Activated T-cell treated with anti-CD3 and anti-CD28 coated beads, Interleukin-2, amount 50 U/mL, for 4 hours (primary cell): ENCODE results near the gene EBF4. TPM values are rescaled to one million over a fixed set of nuclear protein-coding genes. Genes with fewer than 3 reads are reported as not detected.
"Not testable (repeated sequence)": the region's sequence is repeated elsewhere in the genome, so short reads cannot be mapped to it uniquely, and the experiment has no call there.

ENCODE experiments used
- ATAC-seq, 2 donors: fragments of 200-7000 bp; cut with Tn5 transposase; one replicate each; pipeline ENCODE4 v1.10.0; 2021
- DNase-seq: peaks from one replicate; pipeline ENCODE4 v3.0.0-alpha.2; 2020
- H3K27me3 Mint-ChIP-seq: one replicate; pipeline ENCODE4 v1.8.0; 2021; ENCODE audit warnings: low read depth, mixed read lengths
- H3K36me3 Mint-ChIP-seq: one replicate; pipeline ENCODE4 v1.8.0; 2022; ENCODE audit warnings: mixed read lengths; ENCODE audit not compliant: insufficient read depth
- H3K4me1 Mint-ChIP-seq: one replicate; pipeline ENCODE4 v1.8.0; 2021; ENCODE audit warnings: low read depth, mixed read lengths
- H3K4me3 Mint-ChIP-seq: one replicate; pipeline ENCODE4 v1.8.0; 2021; ENCODE audit warnings: mild to moderate bottlenecking, moderate library complexity, mixed read lengths
- H3K9me3 Mint-ChIP-seq: one replicate; pipeline ENCODE4 v1.8.0; 2021; ENCODE audit warnings: mixed read lengths
- total RNA-seq, 3 donors: library from RNA; stranded (reverse); gene quantifications; one replicate each; pipeline ENCODE4 v1.2.1, GENCODE V29; 2021

Gene EBF4
- total RNA-seq, 3 donors from 2014 or later = 0.33 to 1.1 (median 0.76) TPM

- ATAC-seq (no peak), DNase-seq (no peak)
- H3K9me3 Mint-ChIP-seq = no peaks in the 10 kb centered on the region
- H3K4me3 Mint-ChIP-seq = no peak overlapping the region
- H3K4me1 Mint-ChIP-seq = no peaks in the 10 kb centered on the region
- no peaks in the 10 kb centered on the region for H3K36me3 Mint-ChIP-seq
- H3K27me3 Mint-ChIP-seq = peaks cover 19% of the 10 kb centered on the region
Observed at GRCh38 chr20:2759603-2760296, 67.2 kb downstream of the EBF4 start.

- peaks cover 19% of the 10 kb centered on the region for H3K27me3 Mint-ChIP-seq
- no peaks in the 10 kb centered on the region for H3K36me3 Mint-ChIP-seq
- DNase-seq = no peak
- no peak for ATAC-seq
- no peaks in the 10 kb centered on the region for H3K4me1 Mint-ChIP-seq
- no peaks in the 10 kb centered on the region for H3K9me3 Mint-ChIP-seq
- no peak overlapping the region for H3K4me3 Mint-ChIP-seq
Observed at GRCh38 chr20:2760297-2760951, 67.8 kb downstream of the EBF4 start.

DNA sequence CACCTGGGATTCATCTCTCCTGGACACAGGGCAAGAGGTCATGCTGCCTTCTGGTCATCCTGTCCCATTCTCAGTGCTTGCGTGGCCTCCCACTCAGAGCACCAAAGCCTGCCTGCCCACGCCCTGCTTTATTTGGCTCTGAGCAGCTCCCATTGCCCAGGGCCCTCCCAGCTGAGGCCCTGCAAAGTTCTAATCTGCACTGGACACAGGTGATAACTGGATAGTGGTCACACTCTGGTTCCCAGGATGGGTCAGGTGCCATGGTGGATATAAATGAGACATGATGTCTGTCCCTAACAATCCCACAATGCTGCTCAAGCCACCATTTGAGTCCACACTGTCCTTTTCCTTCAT is 68.3 kb downstream of the EBF4 start:
- Mint-ChIP-seq H3K27me3 (peaks cover 15% of the 10 kb centered on the region), H3K36me3 (no peaks in the 10 kb centered on the region), H3K9me3 (no peaks in the 10 kb centered on the region), H3K4me3 (no peak overlapping the region), H3K4me1 (no peaks in the 10 kb centered on the region)
- ATAC-seq (no peak), DNase-seq (no peak)

- no peaks in the 10 kb centered on the region for H3K9me3 Mint-ChIP-seq
- H3K27me3 Mint-ChIP-seq = peaks cover 7% of the 10 kb centered on the region
- no peak for ATAC-seq
- DNase-seq = no peak
- no peaks in the 10 kb centered on the region for H3K36me3 Mint-ChIP-seq
- no peaks in the 10 kb centered on the region for H3K4me1 Mint-ChIP-seq
- no peak overlapping the region for H3K4me3 Mint-ChIP-seq
Observed at GRCh38 chr20:2761885-2762284, 69.3 kb downstream of the EBF4 start.

DNA sequence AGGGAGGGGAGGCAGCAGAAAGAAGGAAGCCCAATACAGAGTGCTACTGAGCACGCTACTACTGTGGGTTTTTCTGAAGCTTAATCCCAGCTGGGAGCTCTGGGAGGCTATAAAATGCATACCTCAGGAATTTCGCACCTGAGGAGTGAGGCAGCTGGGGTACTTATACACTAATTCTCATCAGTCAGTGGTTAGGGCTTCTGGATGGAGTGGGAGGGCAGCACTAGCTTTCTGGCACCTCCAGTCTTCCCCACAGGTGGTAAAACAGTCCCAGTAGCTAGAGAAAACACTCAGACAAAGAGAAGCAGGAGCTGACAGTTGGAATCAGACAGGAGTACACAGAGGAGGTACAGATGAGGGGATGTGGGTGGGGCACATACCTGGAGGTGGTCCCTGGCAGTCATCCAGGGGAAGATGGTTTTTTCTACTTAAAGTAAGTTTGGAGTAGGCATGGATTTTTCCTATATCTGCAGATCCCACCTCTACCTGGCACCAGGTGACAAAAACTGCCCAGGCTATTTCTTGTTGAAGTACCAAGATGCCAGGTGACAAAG is 70.1 kb downstream of the EBF4 start:
- no peaks in the 10 kb centered on the region for H3K9me3 Mint-ChIP-seq
- no peak for ATAC-seq
- H3K36me3 Mint-ChIP-seq = no peaks in the 10 kb centered on the region
- no peaks in the 10 kb centered on the region for H3K4me1 Mint-ChIP-seq
- H3K4me3 Mint-ChIP-seq = no peak overlapping the region
- DNase-seq = no peak
- peaks cover 12% of the 10 kb centered on the region for H3K27me3 Mint-ChIP-seq

- Mint-ChIP-seq H3K9me3 (no peaks in the 10 kb centered on the region), H3K36me3 (no peaks in the 10 kb centered on the region), H3K4me1 (no peaks in the 10 kb centered on the region), H3K27me3 (peaks cover 14% of the 10 kb centered on the region), H3K4me3 (no peak overlapping the region)
- DNase-seq (no peak), ATAC-seq (no peak)
Observed at GRCh38 chr20:2763186-2763585, 70.6 kb downstream of the EBF4 start.

DNA sequence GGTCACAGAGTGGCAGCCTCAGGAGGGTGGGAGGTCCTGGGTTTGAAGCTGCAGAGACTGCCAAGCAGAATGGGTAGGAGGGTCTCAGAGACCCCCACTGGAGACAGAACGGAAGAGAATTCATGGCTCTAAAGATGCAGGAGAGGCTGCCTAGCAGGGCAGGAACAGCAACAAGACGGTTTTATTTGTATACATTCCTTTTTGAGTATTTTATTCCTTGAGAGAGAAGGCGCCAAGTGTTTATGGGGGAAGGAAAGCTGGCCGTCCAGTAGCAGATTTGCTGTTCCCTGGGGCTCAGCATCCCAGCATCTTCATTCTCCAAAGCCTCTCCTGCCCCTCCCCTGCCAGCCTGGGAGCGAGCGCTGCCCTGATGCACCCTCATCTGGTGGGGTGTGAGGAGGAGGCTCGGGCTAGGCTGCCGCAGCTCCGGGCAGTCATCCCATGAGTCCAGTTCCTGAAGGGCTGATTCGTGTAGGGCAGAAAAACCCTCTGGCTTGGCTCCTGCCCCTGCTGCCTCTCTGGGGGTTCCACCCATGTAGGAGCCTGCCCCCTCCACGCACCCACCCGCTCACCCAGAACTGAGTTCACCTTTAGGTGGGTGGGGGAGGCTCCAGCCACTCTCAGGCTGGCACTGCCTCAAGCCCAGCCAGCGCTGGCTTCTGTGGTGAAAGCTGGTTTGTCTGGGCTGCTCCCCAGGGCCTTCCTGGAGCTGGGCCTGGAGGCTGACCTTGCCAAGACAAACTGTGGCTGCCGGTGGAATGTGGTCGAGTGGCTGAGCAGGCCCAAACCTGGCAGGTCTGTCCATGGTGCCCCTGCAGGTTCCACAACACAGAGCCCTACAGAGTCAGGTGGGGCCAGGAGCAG is 75.4 kb downstream of the EBF4 start:
- no peak for ATAC-seq
- no peak for DNase-seq
- Mint-ChIP-seq H3K4me1 (peaks cover 4% of the 10 kb centered on the region), H3K36me3 (no peaks in the 10 kb centered on the region), H3K9me3 (no peaks in the 10 kb centered on the region), H3K27me3 (peaks cover 25% of the 10 kb centered on the region), H3K4me3 (no peak overlapping the region)

DNA sequence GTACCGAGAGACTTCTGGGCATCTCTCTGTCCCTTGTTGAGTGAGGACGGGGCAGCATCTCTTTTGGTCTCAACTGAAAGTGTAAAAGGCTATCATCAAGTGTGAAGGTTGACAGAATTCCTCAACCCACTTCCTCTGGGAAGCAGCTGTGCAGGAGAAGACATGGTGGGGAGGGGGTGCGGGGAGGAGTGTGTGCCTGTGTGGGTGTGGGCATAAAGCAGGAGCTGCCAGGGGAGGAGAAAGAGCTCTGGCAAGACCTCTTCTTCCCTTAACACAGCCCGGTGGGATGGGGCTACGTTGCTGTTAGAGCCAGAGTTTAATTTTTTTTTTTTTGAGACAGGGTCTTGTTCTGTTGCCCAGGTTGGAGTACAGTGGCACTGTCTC is 76.0 kb downstream of the EBF4 start:
- no peak for DNase-seq
- Mint-ChIP-seq H3K36me3 (no peaks in the 10 kb centered on the region), H3K4me1 (peaks cover 4% of the 10 kb centered on the region), H3K27me3 (peaks cover 25% of the 10 kb centered on the region), H3K9me3 (no peaks in the 10 kb centered on the region), H3K4me3 (no peak overlapping the region)
- ATAC-seq = no peak

- not testable (repeated sequence) for H3K4me1 Mint-ChIP-seq, ATAC-seq, DNase-seq, H3K9me3 Mint-ChIP-seq, H3K4me3 Mint-ChIP-seq, H3K36me3 Mint-ChIP-seq
- peaks cover 25% of the 10 kb centered on the region for H3K27me3 Mint-ChIP-seq
Observed at GRCh38 chr20:2770091-2770490, 77.5 kb downstream of the EBF4 start.

GRCh38 chr20:2771631-2772080 is 79.1 kb downstream of the EBF4 start:
- ATAC-seq (no peak), DNase-seq (no peak)

GRCh38 chr20:2773812-2774211 is 81.2 kb downstream of the EBF4 start:
- DNase-seq = no peak
- H3K9me3 Mint-ChIP-seq = no peaks in the 10 kb centered on the region
- H3K4me3 Mint-ChIP-seq = no peak overlapping the region
- no peaks in the 10 kb centered on the region for H3K36me3 Mint-ChIP-seq
- ATAC-seq = no peak
- H3K27me3 Mint-ChIP-seq = peaks cover 13% of the 10 kb centered on the region
- peaks cover 4% of the 10 kb centered on the region for H3K4me1 Mint-ChIP-seq

More at GRCh38 chr20:2771631-2772080, 79.1 kb downstream of the EBF4 start:
- Mint-ChIP-seq H3K9me3 (no peaks in the 10 kb centered on the region), H3K4me3 (no peak overlapping the region), H3K4me1 (peaks cover 4% of the 10 kb centered on the region), H3K27me3 (peaks cover 25% of the 10 kb centered on the region), H3K36me3 (no peaks in the 10 kb centered on the region)

DNA sequence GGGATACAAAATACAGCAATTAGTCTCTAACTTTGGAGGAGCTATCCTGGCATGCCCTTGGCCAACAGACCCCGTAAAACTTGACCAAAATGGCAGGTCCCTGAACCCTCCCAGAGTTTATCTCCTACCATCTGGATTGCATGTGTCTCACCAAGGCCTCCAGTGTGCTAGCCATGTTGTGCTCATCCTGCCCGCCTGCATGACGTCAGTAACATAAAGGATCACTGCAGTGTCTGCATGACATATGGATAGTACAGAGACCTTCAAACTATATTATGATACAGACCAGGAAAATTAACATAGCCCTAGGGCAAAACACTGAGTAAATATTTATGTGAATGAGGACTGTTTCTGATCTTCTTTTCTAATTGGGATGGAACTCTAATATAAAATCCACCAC is 82.6 kb downstream of the EBF4 start:
- Mint-ChIP-seq H3K4me3 (no peak overlapping the region), H3K4me1 (peaks cover 4% of the 10 kb centered on the region), H3K9me3 (no peaks in the 10 kb centered on the region), H3K27me3 (peaks cover 9% of the 10 kb centered on the region), H3K36me3 (no peaks in the 10 kb centered on the region)
- ATAC-seq (no peak), DNase-seq (no peak)

- no peak for DNase-seq
- Mint-ChIP-seq H3K27me3 (peaks cover 15% of the 10 kb centered on the region), H3K36me3 (no peaks in the 10 kb centered on the region), H3K4me3 (no peak overlapping the region), H3K4me1 (no peaks in the 10 kb centered on the region), H3K9me3 (no peaks in the 10 kb centered on the region)
- ATAC-seq = no peak
Observed at GRCh38 chr20:2778602-2779321, 86.2 kb downstream of the EBF4 start.

DNA sequence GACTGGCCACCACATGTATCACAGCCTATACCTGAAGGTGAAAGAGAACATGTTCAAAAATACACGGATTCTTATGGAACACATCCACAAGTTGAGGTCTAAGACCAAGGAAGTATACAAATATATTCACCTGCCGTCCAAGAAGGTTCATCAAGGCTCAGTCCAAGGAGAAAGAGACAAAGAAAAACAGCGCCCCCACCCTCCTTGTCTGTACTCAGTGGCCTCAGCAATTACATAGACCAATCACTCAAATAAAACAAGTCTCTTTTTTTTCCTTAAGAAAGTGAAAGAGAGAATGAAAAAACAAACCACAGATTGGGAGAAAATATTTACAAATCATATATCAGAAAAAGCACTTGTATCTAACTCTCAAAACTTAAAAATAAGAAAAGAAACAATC is 88.4 kb downstream of the EBF4 start:
- Mint-ChIP-seq H3K9me3 (no peaks in the 10 kb centered on the region), H3K4me1 (no peaks in the 10 kb centered on the region), H3K36me3 (no peaks in the 10 kb centered on the region), H3K4me3 (no peak overlapping the region), H3K27me3 (peaks cover 15% of the 10 kb centered on the region)
- DNase-seq (no peak), ATAC-seq (no peak)
